Mononuclear cell (primary cell): ENCODE measurements around the gene R3HDM1. TPM values are rescaled to one million over a fixed set of nuclear protein-coding genes. Genes with fewer than 3 reads are reported as not detected.

ENCODE experiments used
- H3K27me3 ChIP-seq: 2 replicates; pipeline ENCODE4 v1.6.0; 2011; ENCODE audit warnings: low read length, control low read depth; ENCODE audit not compliant: insufficient read depth
- H3K4me1 ChIP-seq: 2 replicates; pipeline ENCODE4 v1.5.1; 2011; ENCODE audit warnings: mild to moderate bottlenecking, low read length, control low read depth; ENCODE audit not compliant: insufficient read depth
- H3K4me3 ChIP-seq: 2 replicates; pipeline ENCODE4 v1.5.1; 2011; ENCODE audit warnings: mild to moderate bottlenecking, low read length, moderate library complexity
- H3K9me3 ChIP-seq: 2 replicates; pipeline ENCODE4 v1.5.1; 2011; ENCODE audit warnings: low read depth, mild to moderate bottlenecking, control low read depth, low read length
- total RNA-seq: library from RNA; depleted of rRNA; stranded (reverse); fragments of >200 nt; gene quantifications from one replicate; pipeline ENCODE4 v1.2.3, GENCODE V29; 2012

The R3HDM1 gene
- total RNA-seq, 1 donor: 36.0 TPM

GRCh38 chr2:135742325-135742757, 211.1 kb downstream of the R3HDM1 start:
- Histone ChIP-seq H3K4me1 (peaks cover 8% of the 10 kb centered on the region), H3K27me3 (no peaks in the 10 kb centered on the region), H3K9me3 (no peaks in the 10 kb centered on the region), H3K4me3 (peak overlapping the region; percentile 78)

GRCh38 chr2:135743860-135744259, 212.6 kb downstream of the R3HDM1 start:
- Histone ChIP-seq H3K27me3 (no peaks in the 10 kb centered on the region), H3K4me1 (peaks cover 8% of the 10 kb centered on the region), H3K4me3 (no peak overlapping the region), H3K9me3 (no peaks in the 10 kb centered on the region)

GRCh38 chr2:135744760-135745314, 213.6 kb downstream of the R3HDM1 start:
- Histone ChIP-seq H3K27me3 (no peaks in the 10 kb centered on the region), H3K4me3 (no peak overlapping the region), H3K4me1 (peaks cover 8% of the 10 kb centered on the region)

GRCh38 chr2:135745545-135745944, 214.3 kb downstream of the R3HDM1 start:
- Histone ChIP-seq H3K4me3 (no peak overlapping the region), H3K9me3 (no peaks in the 10 kb centered on the region), H3K4me1 (peaks cover 8% of the 10 kb centered on the region), H3K27me3 (no peaks in the 10 kb centered on the region)

More at GRCh38 chr2:135744760-135745314, 213.6 kb downstream of the R3HDM1 start:
- H3K9me3 ChIP-seq: no peaks in the 10 kb centered on the region

GRCh38 chr2:135755573-135755972, 224.3 kb downstream of the R3HDM1 start:
- peaks cover 17% of the 10 kb centered on the region for H3K9me3 ChIP-seq
- H3K4me1 ChIP-seq: no peaks in the 10 kb centered on the region
- no peaks in the 10 kb centered on the region for H3K27me3 ChIP-seq
- no peak overlapping the region for H3K4me3 ChIP-seq

- H3K4me1 ChIP-seq: no peaks in the 10 kb centered on the region
- H3K27me3 ChIP-seq: no peaks in the 10 kb centered on the region
- peaks cover 17% of the 10 kb centered on the region for H3K9me3 ChIP-seq
- no peak overlapping the region for H3K4me3 ChIP-seq
These were observed 225.4 kb downstream of the R3HDM1 start for GRCh38 chr2:135756692-135757091.

GRCh38 chr2:135762022-135762421, 230.7 kb downstream of the R3HDM1 start:
- Histone ChIP-seq H3K4me3 (no peak overlapping the region), H3K4me1 (no peaks in the 10 kb centered on the region), H3K27me3 (no peaks in the 10 kb centered on the region), H3K9me3 (peaks cover 6% of the 10 kb centered on the region)

- Histone ChIP-seq H3K4me3 (no peak overlapping the region), H3K4me1 (no peaks in the 10 kb centered on the region), H3K9me3 (peaks cover under 1% of the 10 kb centered on the region), H3K27me3 (no peaks in the 10 kb centered on the region)
These were observed 231.2 kb downstream of the R3HDM1 start for GRCh38 chr2:135762530-135762929.

GRCh38 chr2:135768863-135769262, 237.6 kb downstream of the R3HDM1 start:
- Histone ChIP-seq H3K27me3 (no peaks in the 10 kb centered on the region), H3K9me3 (no peaks in the 10 kb centered on the region), H3K4me1 (no peaks in the 10 kb centered on the region), H3K4me3 (no peak overlapping the region)

GRCh38 chr2:135773319-135773718, 242.0 kb downstream of the R3HDM1 start:
- no peaks in the 10 kb centered on the region for H3K4me1 ChIP-seq

GRCh38 chr2:135773917-135774316, 242.6 kb downstream of the R3HDM1 start:
- H3K4me1 ChIP-seq: no peaks in the 10 kb centered on the region
- no peak overlapping the region for H3K4me3 ChIP-seq
- H3K27me3 ChIP-seq: no peaks in the 10 kb centered on the region
- no peaks in the 10 kb centered on the region for H3K9me3 ChIP-seq

More at GRCh38 chr2:135773319-135773718, 242.0 kb downstream of the R3HDM1 start:
- no peaks in the 10 kb centered on the region for H3K9me3 ChIP-seq
- no peak overlapping the region for H3K4me3 ChIP-seq
- H3K27me3 ChIP-seq: no peaks in the 10 kb centered on the region

Other genes with a start within 250 kb of the R3HDM1 start
- 3.5 TPM for gene ZRANB3, start 266 bp upstream of the R3HDM1 start, total RNA-seq
- gene UBXN4, start 210.4 kb downstream of the R3HDM1 start, total RNA-seq: 106 TPM